GM12878 (cell line): ENCODE data around the gene PEX6. TPM values are rescaled to one million over a fixed set of nuclear protein-coding genes. Genes with fewer than 3 reads are reported as not detected.

Experiments
- EED ChIP-seq: sonication (generic); IDR thresholded peaks from 2 replicates; pipeline ENCODE4 v1.6.1; 2016; ENCODE audit warnings: antibody characterized with exemption, low read depth
- FOS ChIP-seq: IDR thresholded peaks from 3 replicates; pipeline ENCODE4 v1.6.1; 2011; ENCODE audit warnings: borderline replicate concordance; ENCODE audit not compliant: insufficient read length; ENCODE audit errors: extremely low read depth
- HDGF ChIP-seq: fragments of 450-650 bp; IDR thresholded peaks from 2 replicates; pipeline ENCODE4 v1.6.1; 2016; ENCODE audit warnings: antibody characterized with exemption
- NR2C1 ChIP-seq: fragments of 450-650 bp; IDR thresholded peaks from 2 replicates; pipeline ENCODE4 v1.6.1; 2017; ENCODE audit warnings: antibody characterized with exemption, mild to moderate bottlenecking, moderate library complexity
- POU2F2 ChIP-seq: IDR thresholded peaks from 3 replicates; pipeline ENCODE4 v1.6.1; 2011; ENCODE audit warnings: low read depth, mild to moderate bottlenecking, low read length, borderline replicate concordance
- SIN3A ChIP-seq: IDR thresholded peaks from 2 replicates; pipeline ENCODE4 v1.6.1; 2012; ENCODE audit warnings: low read depth, low read length, improper control_type of control experiment
- SIX5 ChIP-seq: IDR thresholded peaks from 2 replicates; pipeline ENCODE4 v1.6.1; 2011; ENCODE audit warnings: mild to moderate bottlenecking, low read depth, low read length, moderate library complexity; ENCODE audit not compliant: severe bottlenecking
- SMARCA5 ChIP-seq: fragments of 450-650 bp; IDR thresholded peaks from 2 replicates; pipeline ENCODE4 v1.6.1; 2017; ENCODE audit warnings: mild to moderate bottlenecking
- SUPT20H ChIP-seq: IDR thresholded peaks from 2 replicates; pipeline ENCODE4 v1.6.1; 2011; ENCODE audit warnings: low read depth, mild to moderate bottlenecking, low read length, moderate library complexity, borderline replicate concordance; ENCODE audit not compliant: control insufficient read depth
- TCF7 ChIP-seq: IDR thresholded peaks from 2 replicates; pipeline ENCODE4 v1.6.1; 2014; ENCODE audit warnings: antibody characterized with exemption, borderline replicate concordance
- ZBED1 ChIP-seq: IDR thresholded peaks from 2 replicates; pipeline ENCODE4 v1.6.1; 2016; ENCODE audit warnings: borderline replicate concordance
- polyA plus RNA-seq, 11 experiments: library from polyadenylated mRNA; depleted of rRNA in 4 of 11; unstranded in 6 of 11; stranded (reverse) in 5 of 11; fragments of >200 nt; fragmentation: Nextera tagmentation in 4 of 11; fragmentation: Illumina TruSeq in 1 of 11; extraction: Ambion mirVana in 4 of 11; extraction: Trizol in 1 of 11; gene quantifications; 1 replicate in 1 of 11; 2 replicates in 10 of 11; pipeline versions ENCODE4 v1.2.1 to v1.2.3, GENCODE V29; 2011 to 2016; ENCODE audit warnings: inconsistent platforms in 2 of 11, missing spikeins in 2 of 11, low read depth in 1 of 11
- total RNA-seq, 4 experiments: library from RNA; depleted of rRNA in 3 of 4; stranded (reverse); fragments of >200 nt in 3 of 4; fragmentation: Illumina TruSeq in 1 of 4; extraction: Trizol in 1 of 4; gene quantifications; 2 replicates each; pipeline versions ENCODE4 v1.2.1 to v1.2.3, GENCODE V29; 2013 to 2021
- TF ChIP-seq, protein P1 (sequence below): IDR thresholded peaks from 2 replicates; pipeline ENCODE4 v1.6.1; 2012; ENCODE audit warnings: mild to moderate bottlenecking, low read depth, low read length
- TF ChIP-seq, protein P2 (sequence below): fragments of 450-650 bp; IDR thresholded peaks from 2 replicates; pipeline ENCODE4 v1.6.1; 2018; ENCODE audit warnings: mild to moderate bottlenecking, low read depth, moderate library complexity; ENCODE audit not compliant: partially characterized antibody
- TF ChIP-seq, protein P3 (sequence below): IDR thresholded peaks from 2 replicates; pipeline ENCODE4 v1.6.1; 2011; ENCODE audit warnings: borderline replicate concordance, low read depth, mild to moderate bottlenecking, moderate library complexity, low read length; ENCODE audit not compliant: insufficient read depth, poor library complexity, severe bottlenecking
- TF ChIP-seq, protein P4 (sequence below): fragments of 450-650 bp; IDR thresholded peaks from 2 replicates; pipeline ENCODE4 v1.6.1; 2016; ENCODE audit warnings: mild to moderate bottlenecking
- TF ChIP-seq, protein P5 (sequence below): IDR thresholded peaks from 2 replicates; pipeline ENCODE4 v1.6.1; 2011; ENCODE audit warnings: borderline replicate concordance, low read depth, mild to moderate bottlenecking, moderate library complexity, mixed read lengths, low read length; ENCODE audit not compliant: insufficient read depth; ENCODE audit errors: extremely low read length
- TF ChIP-seq, protein P6 (sequence below): fragments of 450-650 bp; conservative IDR thresholded peaks from 2 replicates; pipeline ENCODE4 v1.6.1; 2017; ENCODE audit warnings: mild to moderate bottlenecking, moderate library complexity

Gene PEX6
- total and polyA plus RNA-seq, 10 of the 15 experiments (the other 5 are each of a cell fraction or from before 2014, with no cell fraction given) = 0.39 to 21.1 (median 7.8) TPM

DNA sequence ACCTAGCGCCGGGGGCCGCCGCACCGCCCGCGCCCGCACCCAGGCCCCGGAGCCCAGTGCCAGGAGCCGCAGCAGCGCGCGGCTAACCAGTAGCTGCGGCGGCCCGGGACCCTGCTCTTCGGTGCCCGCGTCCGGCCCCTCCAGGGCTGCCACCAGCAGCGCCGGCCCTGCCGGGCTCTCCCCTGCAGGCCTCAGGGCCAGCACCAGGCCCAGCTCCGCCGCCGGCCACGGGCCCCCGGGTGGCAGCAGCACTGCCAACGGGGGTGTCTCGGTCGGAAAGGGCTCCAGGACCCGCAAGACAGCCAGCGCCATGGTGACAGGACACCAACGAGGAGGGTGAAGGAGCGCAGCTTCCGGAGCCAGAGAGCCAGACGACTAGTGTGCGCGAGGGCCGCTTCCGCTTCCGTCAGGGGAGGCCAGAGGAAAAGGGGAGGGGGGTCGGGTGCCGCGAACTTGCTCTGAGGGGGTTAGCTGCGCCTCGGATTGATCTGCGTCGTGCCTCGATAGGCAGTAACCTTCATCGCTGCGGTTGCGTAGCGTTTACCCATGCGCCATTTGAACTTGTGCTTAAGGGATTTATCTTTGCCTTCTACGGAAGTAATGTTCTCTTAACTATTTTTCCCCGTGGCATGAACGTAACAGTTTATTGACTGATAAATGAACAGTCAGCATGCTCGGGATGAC is at the start of gene PEX6 (continued):
- TF ChIP-seq, protein P1, sequence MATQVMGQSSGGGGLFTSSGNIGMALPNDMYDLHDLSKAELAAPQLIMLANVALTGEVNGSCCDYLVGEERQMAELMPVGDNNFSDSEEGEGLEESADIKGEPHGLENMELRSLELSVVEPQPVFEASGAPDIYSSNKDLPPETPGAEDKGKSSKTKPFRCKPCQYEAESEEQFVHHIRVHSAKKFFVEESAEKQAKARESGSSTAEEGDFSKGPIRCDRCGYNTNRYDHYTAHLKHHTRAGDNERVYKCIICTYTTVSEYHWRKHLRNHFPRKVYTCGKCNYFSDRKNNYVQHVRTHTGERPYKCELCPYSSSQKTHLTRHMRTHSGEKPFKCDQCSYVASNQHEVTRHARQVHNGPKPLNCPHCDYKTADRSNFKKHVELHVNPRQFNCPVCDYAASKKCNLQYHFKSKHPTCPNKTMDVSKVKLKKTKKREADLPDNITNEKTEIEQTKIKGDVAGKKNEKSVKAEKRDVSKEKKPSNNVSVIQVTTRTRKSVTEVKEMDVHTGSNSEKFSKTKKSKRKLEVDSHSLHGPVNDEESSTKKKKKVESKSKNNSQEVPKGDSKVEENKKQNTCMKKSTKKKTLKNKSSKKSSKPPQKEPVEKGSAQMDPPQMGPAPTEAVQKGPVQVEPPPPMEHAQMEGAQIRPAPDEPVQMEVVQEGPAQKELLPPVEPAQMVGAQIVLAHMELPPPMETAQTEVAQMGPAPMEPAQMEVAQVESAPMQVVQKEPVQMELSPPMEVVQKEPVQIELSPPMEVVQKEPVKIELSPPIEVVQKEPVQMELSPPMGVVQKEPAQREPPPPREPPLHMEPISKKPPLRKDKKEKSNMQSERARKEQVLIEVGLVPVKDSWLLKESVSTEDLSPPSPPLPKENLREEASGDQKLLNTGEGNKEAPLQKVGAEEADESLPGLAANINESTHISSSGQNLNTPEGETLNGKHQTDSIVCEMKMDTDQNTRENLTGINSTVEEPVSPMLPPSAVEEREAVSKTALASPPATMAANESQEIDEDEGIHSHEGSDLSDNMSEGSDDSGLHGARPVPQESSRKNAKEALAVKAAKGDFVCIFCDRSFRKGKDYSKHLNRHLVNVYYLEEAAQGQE = no peak
- peak; percentile 86 for TF ChIP-seq HDGF
- no peak for TF ChIP-seq FOS
- peak; percentile 45; the same call in 1 of the 2 replicates for TF ChIP-seq EED
- peak; percentile 48; the same call in 1 of the 2 replicates for TF ChIP-seq SIN3A
- TF ChIP-seq, protein P2, sequence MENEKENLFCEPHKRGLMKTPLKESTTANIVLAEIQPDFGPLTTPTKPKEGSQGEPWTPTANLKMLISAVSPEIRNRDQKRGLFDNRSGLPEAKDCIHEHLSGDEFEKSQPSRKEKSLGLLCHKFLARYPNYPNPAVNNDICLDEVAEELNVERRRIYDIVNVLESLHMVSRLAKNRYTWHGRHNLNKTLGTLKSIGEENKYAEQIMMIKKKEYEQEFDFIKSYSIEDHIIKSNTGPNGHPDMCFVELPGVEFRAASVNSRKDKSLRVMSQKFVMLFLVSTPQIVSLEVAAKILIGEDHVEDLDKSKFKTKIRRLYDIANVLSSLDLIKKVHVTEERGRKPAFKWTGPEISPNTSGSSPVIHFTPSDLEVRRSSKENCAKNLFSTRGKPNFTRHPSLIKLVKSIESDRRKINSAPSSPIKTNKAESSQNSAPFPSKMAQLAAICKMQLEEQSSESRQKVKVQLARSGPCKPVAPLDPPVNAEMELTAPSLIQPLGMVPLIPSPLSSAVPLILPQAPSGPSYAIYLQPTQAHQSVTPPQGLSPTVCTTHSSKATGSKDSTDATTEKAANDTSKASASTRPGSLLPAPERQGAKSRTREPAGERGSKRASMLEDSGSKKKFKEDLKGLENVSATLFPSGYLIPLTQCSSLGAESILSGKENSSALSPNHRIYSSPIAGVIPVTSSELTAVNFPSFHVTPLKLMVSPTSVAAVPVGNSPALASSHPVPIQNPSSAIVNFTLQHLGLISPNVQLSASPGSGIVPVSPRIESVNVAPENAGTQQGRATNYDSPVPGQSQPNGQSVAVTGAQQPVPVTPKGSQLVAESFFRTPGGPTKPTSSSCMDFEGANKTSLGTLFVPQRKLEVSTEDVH = peak; percentile 30
- TF ChIP-seq, protein P3, sequence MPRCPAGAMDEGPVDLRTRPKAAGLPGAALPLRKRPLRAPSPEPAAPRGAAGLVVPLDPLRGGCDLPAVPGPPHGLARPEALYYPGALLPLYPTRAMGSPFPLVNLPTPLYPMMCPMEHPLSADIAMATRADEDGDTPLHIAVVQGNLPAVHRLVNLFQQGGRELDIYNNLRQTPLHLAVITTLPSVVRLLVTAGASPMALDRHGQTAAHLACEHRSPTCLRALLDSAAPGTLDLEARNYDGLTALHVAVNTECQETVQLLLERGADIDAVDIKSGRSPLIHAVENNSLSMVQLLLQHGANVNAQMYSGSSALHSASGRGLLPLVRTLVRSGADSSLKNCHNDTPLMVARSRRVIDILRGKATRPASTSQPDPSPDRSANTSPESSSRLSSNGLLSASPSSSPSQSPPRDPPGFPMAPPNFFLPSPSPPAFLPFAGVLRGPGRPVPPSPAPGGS = peak; percentile 25
- TF ChIP-seq SUPT20H = no peak
- TF ChIP-seq POU2F2 = peak; percentile 57; the same call in 1 of the 3 replicates
- peak; percentile 74; the same call in 1 of the 2 replicates for TF ChIP-seq SMARCA5
- TF ChIP-seq NR2C1 = peak; percentile 58; the same call in 1 of the 2 replicates
- TF ChIP-seq, protein P4, sequence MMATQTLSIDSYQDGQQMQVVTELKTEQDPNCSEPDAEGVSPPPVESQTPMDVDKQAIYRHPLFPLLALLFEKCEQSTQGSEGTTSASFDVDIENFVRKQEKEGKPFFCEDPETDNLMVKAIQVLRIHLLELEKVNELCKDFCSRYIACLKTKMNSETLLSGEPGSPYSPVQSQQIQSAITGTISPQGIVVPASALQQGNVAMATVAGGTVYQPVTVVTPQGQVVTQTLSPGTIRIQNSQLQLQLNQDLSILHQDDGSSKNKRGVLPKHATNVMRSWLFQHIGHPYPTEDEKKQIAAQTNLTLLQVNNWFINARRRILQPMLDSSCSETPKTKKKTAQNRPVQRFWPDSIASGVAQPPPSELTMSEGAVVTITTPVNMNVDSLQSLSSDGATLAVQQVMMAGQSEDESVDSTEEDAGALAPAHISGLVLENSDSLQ = peak; percentile 48
- no peak for TF ChIP-seq ZBED1
- TF ChIP-seq TCF7 = no peak
- TF ChIP-seq, protein P5, sequence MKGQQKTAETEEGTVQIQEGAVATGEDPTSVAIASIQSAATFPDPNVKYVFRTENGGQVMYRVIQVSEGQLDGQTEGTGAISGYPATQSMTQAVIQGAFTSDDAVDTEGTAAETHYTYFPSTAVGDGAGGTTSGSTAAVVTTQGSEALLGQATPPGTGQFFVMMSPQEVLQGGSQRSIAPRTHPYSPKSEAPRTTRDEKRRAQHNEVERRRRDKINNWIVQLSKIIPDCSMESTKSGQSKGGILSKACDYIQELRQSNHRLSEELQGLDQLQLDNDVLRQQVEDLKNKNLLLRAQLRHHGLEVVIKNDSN = no peak
- peak; percentile 25 for TF ChIP-seq SIX5
- TF ChIP-seq, protein P6, sequence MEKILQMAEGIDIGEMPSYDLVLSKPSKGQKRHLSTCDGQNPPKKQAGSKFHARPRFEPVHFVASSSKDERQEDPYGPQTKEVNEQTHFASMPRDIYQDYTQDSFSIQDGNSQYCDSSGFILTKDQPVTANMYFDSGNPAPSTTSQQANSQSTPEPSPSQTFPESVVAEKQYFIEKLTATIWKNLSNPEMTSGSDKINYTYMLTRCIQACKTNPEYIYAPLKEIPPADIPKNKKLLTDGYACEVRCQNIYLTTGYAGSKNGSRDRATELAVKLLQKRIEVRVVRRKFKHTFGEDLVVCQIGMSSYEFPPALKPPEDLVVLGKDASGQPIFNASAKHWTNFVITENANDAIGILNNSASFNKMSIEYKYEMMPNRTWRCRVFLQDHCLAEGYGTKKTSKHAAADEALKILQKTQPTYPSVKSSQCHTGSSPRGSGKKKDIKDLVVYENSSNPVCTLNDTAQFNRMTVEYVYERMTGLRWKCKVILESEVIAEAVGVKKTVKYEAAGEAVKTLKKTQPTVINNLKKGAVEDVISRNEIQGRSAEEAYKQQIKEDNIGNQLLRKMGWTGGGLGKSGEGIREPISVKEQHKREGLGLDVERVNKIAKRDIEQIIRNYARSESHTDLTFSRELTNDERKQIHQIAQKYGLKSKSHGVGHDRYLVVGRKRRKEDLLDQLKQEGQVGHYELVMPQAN = peak; percentile 95
